ENCODE data around the gene CCDC89.

GRCh38 chr11:85724748-85725465, 38.9 kb upstream of the CCDC89 start:
- no peak for TF ChIP-seq CTCF (IDR thresholded peaks at IDR 0.05)
- TF ChIP-seq POLR2A (IDR thresholded peaks at IDR 0.05): no peak
- no peak for TF ChIP-seq POLR2AphosphoS5 (IDR thresholded peaks at IDR 0.05)

All from prostate gland (tissue), 2 donors.